K562 (cell line): Measurements from ENCODE around the gene GPRIN3.

Experiments used
- CREB1 ChIP-seq, 2 experiments: sonication (generic) in 1 of 2; formaldehyde crosslinking in 1 of 2; IDR thresholded peaks; 2 replicates each; pipeline versions ENCODE4 v1.6.1 to v1.8.0; 2012 to 2022; ENCODE audit warnings: inconsistent platforms in 1 of 2, mild to moderate bottlenecking in 1 of 2, missing genetic modification reagents in 1 of 2, moderate library complexity in 1 of 2
- CTCF ChIP-seq, 3 experiments: IDR thresholded peaks in 2 of 3; conservative IDR thresholded peaks in 1 of 3; 2 replicates each; pipeline ENCODE4 v1.5.1; 2011 to 2012; ENCODE audit warnings: low read length in 3 of 3, mild to moderate bottlenecking in 3 of 3, control low read depth in 2 of 3, improper control_type of control experiment in 1 of 3, inconsistent platforms in 1 of 3, low read depth in 1 of 3, mixed read lengths in 1 of 3, moderate library complexity in 1 of 3; ENCODE audit not compliant: insufficient read depth in 2 of 3
- ETS1 ChIP-seq: conservative IDR thresholded peaks from 2 replicates; pipeline ENCODE4 v1.6.1; 2011; ENCODE audit warnings: low read depth, mild to moderate bottlenecking, low read length; ENCODE audit not compliant: control insufficient read depth
- MAX ChIP-seq: sonication (generic); formaldehyde crosslinking; IDR thresholded peaks from 2 replicates; pipeline ENCODE4 v1.9.0; 2022; ENCODE audit warnings: mild to moderate bottlenecking, missing genetic modification reagents
- RB1 ChIP-seq: fragments of 450-650 bp; IDR thresholded peaks from 2 replicates; pipeline ENCODE4 v1.6.1; 2017; ENCODE audit warnings: low read depth, mild to moderate bottlenecking
- ZNF354B ChIP-seq: fragments of 250-450 bp; sonication (Bioruptor Pico); IDR thresholded peaks from 2 replicates; pipeline ENCODE4 v1.4.0; 2020
- ZNF77 ChIP-seq: fragments of 250-450 bp; sonication (Bioruptor Pico); IDR thresholded peaks from 2 replicates; pipeline ENCODE4 v1.5.0; 2020

- TF ChIP-seq ZNF354B (CRISPR knock-in tag) (no peak), ETS1 (no peak), MAX (CRISPR knock-in tag) (no peak), CREB1 (IDR thresholded peaks at IDR 0.05) (no peak), CREB1 (CRISPR knock-in tag; IDR thresholded peaks at IDR 0.05) (no peak), CTCF (IDR thresholded peaks at IDR 0.05 in 2 of 3, conservative IDR thresholded peaks at IDR 0.05 in 1 of 3; ENCODE audit: insufficient read depth in 2 of 3, low read depth in 1 of 3, low read length in 3 of 3) (no peak), RB1 (no peak), ZNF77 (CRISPR knock-in tag) (no peak)
These were observed 103.0 kb downstream of the GPRIN3 start for GRCh38 chr4:89204624-89205023.
